Measurements from ENCODE around the gene HMGCL.

The HMGCL gene

DNA sequence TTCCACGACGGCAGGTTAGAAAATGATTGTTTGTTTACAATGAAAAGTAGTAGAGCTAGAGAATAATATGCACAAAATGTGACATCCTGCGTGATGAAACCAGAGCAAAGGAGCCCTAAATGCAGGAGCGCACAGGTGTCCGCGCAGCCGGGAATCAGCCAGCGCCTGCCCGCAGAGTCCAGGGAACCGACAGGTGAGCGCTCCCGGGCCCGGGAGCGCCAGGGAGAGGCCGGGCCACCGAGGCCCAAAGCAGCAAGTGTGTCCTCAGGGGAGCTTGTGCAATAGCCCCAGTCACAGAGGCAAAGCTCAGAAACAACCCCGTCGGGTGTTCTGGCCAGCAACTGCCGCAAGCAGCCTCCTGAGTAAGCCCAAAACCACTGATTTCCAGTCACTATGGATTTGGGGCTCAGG is 23.9 kb downstream of the HMGCL start:
- TF ChIP-seq, protein P1, sequence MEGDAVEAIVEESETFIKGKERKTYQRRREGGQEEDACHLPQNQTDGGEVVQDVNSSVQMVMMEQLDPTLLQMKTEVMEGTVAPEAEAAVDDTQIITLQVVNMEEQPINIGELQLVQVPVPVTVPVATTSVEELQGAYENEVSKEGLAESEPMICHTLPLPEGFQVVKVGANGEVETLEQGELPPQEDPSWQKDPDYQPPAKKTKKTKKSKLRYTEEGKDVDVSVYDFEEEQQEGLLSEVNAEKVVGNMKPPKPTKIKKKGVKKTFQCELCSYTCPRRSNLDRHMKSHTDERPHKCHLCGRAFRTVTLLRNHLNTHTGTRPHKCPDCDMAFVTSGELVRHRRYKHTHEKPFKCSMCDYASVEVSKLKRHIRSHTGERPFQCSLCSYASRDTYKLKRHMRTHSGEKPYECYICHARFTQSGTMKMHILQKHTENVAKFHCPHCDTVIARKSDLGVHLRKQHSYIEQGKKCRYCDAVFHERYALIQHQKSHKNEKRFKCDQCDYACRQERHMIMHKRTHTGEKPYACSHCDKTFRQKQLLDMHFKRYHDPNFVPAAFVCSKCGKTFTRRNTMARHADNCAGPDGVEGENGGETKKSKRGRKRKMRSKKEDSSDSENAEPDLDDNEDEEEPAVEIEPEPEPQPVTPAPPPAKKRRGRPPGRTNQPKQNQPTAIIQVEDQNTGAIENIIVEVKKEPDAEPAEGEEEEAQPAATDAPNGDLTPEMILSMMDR (IDR thresholded peaks at IDR 0.05; ENCODE audit: low read depth, low read length), result no peak
- H3K4me3 ChIP-seq (ENCODE audit: low read depth, low read length), result peak overlapping the region; percentile 79

GRCh38 chr1:23800400-23801337 is 24.6 kb downstream of the HMGCL start, which contains the start of gene GALE:
TSS of gene GALE (minus strand) at chr1:23800754. CDS start at chr1:23799007, 1,747 bp downstream.
- H3K4me3 ChIP-seq (ENCODE audit: low read depth, low read length), result peak within 1 kb of the TSS; percentile 79
- TF ChIP-seq, protein P1 (IDR thresholded peaks at IDR 0.05; ENCODE audit: low read depth, low read length), result no peak

DNA sequence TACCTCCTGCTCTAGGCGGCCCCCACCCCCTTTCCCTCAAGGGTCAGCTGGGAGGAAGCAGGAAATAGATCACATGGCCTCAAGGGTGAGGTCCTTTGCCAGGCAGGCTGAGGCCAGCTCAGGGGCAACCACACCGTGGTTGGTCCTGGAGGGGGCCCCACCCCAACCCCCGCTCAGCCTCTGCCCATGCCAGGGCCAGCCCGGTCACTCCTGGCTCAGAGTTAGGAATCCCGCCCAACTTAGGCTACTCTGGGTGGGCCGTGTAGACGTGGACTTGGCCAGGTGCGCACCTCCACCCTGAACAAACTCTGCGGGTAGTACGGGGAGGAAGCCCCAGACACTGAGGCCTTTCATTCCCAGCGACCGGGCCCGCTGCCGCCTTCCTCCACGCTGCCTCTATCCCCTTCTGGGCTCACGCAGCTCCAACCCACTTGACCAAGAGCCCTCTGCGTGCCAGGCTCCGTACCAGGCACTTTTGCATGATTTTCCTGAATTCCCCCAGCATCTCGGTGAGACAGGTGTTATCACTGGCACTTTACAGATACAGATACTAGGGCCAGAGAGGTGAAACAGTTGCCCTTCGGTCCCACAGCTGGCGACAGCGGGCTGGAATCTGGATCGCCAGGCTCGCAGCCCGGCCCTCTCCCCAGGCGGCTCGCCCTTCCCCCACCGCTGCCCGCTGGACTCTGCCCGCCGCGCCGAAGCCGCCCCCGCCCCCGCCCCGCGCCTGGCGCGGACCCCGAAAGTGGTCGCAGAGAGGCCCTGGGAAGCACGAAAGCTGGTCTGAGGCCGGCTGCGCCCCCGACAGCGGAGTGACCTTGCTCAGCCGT is 25.4 kb downstream of the HMGCL start:
- peak overlapping the region; percentile 79 for H3K4me3 ChIP-seq (ENCODE audit: low read depth, low read length)
- TF ChIP-seq, protein P1 (IDR thresholded peaks at IDR 0.05; ENCODE audit: low read depth, low read length), result no peak

GRCh38 chr1:23799255-23799569 is 26.0 kb downstream of the HMGCL start:
- H3K4me3 ChIP-seq (ENCODE audit: low read depth, low read length), result peak overlapping the region; percentile 79
- TF ChIP-seq, protein P1 (IDR thresholded peaks at IDR 0.05; ENCODE audit: low read depth, low read length), result no peak

DNA sequence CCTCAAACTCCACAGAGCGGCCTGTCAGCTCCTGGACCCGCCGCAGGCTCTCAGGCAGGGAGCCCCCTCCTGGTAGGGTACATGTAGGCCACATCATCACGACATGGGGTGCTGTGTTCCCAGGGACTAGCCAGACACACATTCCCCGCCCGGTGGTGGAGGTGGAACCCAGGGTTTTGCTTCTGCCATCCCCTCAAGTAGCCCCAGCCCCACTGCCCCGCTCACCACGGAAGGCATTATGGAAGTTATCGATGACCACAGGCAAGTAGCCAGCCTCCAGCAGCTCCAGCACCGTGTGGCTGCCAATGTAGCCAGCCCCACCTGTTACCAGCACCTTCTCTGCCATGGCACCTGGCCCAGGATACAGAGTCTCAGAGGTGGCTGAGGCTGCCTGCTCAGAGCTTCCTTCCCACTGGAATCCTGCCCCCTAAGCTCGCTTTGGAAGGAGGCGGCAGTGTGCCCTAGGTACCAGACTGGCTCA is 26.5 kb downstream of the HMGCL start:
- H3K4me3 ChIP-seq (ENCODE audit: low read depth, low read length), result no peak overlapping the region
- TF ChIP-seq, protein P1 (IDR thresholded peaks at IDR 0.05; ENCODE audit: low read depth, low read length), result no peak

GRCh38 chr1:23797478-23798448 is 27.5 kb downstream of the HMGCL start:
- H3K4me3 ChIP-seq (ENCODE audit: low read depth, low read length), result no peak overlapping the region
- TF ChIP-seq, protein P1 (IDR thresholded peaks at IDR 0.05; ENCODE audit: low read depth, low read length), result no peak
